ENCODE results near the gene EPB41. TPM values are rescaled to one million over a fixed set of nuclear protein-coding genes. Genes with fewer than 3 reads are reported as not detected.
"Not testable (repeated sequence)": the region's sequence is repeated elsewhere in the genome, so short reads cannot be mapped to it uniquely, and the experiment has no call there.

The EPB41 gene
- total and polyA plus RNA-seq, 2 donors: 18.6 to 98.0 TPM

DNA sequence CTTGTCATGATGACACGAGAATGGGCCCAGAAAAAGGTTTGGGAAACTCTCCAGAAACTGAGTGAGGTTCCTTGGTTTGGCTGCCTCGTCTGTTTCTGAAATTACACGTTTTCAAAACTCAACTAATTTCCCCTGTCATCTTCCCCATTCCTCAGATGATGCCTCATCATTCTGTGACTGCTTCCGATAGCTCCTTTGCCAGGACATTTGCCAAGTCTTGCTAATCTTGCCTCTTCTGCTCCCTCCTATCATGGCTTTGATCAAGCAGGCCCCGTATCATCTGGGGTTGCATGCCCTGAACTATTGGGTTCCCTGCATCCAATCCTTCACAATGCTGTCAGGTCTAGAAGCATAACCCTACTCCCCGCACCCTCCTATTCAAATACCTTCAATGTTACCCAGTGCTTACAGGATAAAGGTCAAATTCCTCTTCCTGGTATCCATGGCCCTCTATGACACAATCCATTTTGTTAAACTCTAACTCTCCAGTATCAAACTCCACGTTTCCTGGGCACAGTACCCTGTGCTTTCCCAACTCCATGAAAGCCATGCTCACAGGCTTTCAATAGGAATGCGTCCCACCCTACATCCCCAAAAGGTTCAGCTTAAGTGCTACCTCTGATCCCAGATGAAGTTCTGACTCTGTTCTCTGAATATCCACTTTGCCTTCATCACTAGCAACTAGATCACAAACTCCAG, 231.5 kb downstream of the EPB41 start:
- WGBS: 93% methylated on average over 8 of the region's 8 CpGs
- no peak for DNase-seq (ENCODE audit: low read depth in 6 of 9, low spot score in 9 of 9)
- H3K4me3 ChIP-seq (ENCODE audit: low read length in 2 of 2): no peak overlapping the region
- no peaks in the 10 kb centered on the region for H3K4me1 ChIP-seq (ENCODE audit: control insufficient read depth in 2 of 2, insufficient read depth in 2 of 2, low read length in 2 of 2)
- H3K27ac ChIP-seq (ENCODE audit: low read depth in 1 of 2, low read length in 1 of 2): peak overlapping the region in 1 of 2 donors; percentile 12
- no peaks in the 10 kb centered on the region for H3K27me3 ChIP-seq (ENCODE audit: control insufficient read depth in 2 of 2, insufficient read depth in 1 of 2, low read length in 1 of 2)
- H3K9me3 ChIP-seq (ENCODE audit: control insufficient read depth in 2 of 2, insufficient read depth in 1 of 2, low read length in 1 of 2): no peaks in the 10 kb centered on the region
- H3K36me3 ChIP-seq (ENCODE audit: control insufficient read depth in 2 of 2, insufficient read depth in 2 of 2, low read length in 1 of 2): peaks cover 55 to 58% of the 10 kb centered on the region in 2 donors

DNA sequence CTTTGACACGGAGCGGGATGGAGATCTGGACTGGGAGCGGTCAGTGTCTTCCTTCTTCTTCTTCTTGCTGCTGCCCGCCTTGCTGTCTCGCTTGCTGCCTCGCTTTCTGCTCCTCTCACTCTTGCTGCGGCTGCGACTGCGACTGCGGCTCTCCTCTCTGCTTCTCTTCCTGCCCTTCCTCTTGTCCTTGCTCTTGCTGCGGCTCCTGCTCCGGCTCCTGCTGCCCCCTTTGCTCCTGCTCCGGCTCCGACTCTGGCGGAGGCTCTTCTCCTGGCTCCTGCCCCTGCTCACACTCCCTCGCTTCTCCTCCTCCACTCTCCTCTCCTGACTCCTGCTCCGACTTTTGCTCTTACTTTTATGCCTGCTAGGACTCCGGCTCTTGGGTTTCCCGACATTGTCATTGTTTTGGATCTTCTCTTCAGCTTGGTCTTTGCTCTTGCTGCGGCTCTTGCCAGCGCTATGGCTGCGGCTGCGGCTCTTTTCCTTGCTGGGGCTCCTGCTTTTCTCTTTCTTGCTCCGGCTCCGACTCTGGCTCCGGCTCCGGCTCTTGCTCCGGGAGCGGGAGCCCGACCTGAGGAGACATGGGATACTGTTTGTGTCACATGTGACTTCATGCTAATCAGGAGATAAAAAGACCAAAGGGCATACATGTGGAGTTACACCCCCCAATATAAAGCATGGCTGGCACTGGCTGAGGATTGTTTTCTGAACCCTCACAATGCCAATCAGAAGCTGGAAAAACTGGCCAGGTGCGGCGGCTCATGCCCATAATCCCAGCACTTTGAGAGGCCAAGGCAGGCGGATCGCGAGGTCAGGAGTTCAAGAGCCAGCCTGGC, 234.5 kb downstream of the EPB41 start:
- DNase-seq (ENCODE audit: low read depth in 6 of 9, low spot score in 9 of 9): no peak
- Histone ChIP-seq H3K27ac (ENCODE audit: low read depth in 1 of 2, low read length in 1 of 2) (no peak overlapping the region), H3K9me3 (ENCODE audit: control insufficient read depth in 2 of 2, insufficient read depth in 1 of 2, low read length in 1 of 2) (no peaks in the 10 kb centered on the region), H3K4me1 (ENCODE audit: control insufficient read depth in 2 of 2, insufficient read depth in 2 of 2, low read length in 2 of 2) (no peaks in the 10 kb centered on the region), H3K36me3 (ENCODE audit: control insufficient read depth in 2 of 2, insufficient read depth in 2 of 2, low read length in 1 of 2) (peaks cover 80 to 87% of the 10 kb centered on the region in 2 donors), H3K4me3 (ENCODE audit: low read length in 2 of 2) (no peak overlapping the region), H3K27me3 (ENCODE audit: control insufficient read depth in 2 of 2, insufficient read depth in 1 of 2, low read length in 1 of 2) (no peaks in the 10 kb centered on the region)
- 97% methylated on average over 35 of the region's 35 CpGs for WGBS

DNA sequence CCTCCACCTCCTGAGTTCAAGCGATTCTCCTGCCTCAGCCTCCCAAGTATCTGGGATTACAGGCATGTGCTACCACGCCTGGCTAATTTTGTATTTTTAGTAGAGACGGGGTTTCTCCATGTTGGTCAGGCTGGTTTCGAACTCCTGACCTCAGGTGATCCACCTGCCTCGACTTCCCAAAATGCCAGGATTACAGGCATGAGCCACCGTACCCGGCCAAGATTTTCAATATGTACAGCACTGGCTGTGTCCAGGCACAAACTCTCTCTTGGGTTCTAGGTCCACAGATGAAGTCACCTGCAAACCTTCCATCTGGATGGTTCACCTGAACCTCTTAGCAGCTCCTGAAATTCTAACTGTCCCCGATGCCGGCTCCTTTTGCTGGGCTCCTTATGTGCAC, 236.0 kb downstream of the EPB41 start:
- not testable (repeated sequence) for H3K4me1 ChIP-seq (ENCODE audit: control insufficient read depth in 2 of 2, insufficient read depth in 2 of 2, low read length in 2 of 2); H3K27me3 ChIP-seq (ENCODE audit: control insufficient read depth in 2 of 2, insufficient read depth in 1 of 2, low read length in 1 of 2); H3K9me3 ChIP-seq (ENCODE audit: control insufficient read depth in 2 of 2, insufficient read depth in 1 of 2, low read length in 1 of 2); DNase-seq (ENCODE audit: low read depth in 6 of 9, low spot score in 9 of 9); H3K27ac ChIP-seq (ENCODE audit: low read depth in 1 of 2, low read length in 1 of 2); H3K4me3 ChIP-seq (ENCODE audit: low read length in 2 of 2)
- WGBS: over 99% methylated on average over 9 of the region's 9 CpGs
- H3K36me3 ChIP-seq (ENCODE audit: control insufficient read depth in 2 of 2, insufficient read depth in 2 of 2, low read length in 1 of 2): peaks cover 90 to 97% of the 10 kb centered on the region in 2 donors

DNA sequence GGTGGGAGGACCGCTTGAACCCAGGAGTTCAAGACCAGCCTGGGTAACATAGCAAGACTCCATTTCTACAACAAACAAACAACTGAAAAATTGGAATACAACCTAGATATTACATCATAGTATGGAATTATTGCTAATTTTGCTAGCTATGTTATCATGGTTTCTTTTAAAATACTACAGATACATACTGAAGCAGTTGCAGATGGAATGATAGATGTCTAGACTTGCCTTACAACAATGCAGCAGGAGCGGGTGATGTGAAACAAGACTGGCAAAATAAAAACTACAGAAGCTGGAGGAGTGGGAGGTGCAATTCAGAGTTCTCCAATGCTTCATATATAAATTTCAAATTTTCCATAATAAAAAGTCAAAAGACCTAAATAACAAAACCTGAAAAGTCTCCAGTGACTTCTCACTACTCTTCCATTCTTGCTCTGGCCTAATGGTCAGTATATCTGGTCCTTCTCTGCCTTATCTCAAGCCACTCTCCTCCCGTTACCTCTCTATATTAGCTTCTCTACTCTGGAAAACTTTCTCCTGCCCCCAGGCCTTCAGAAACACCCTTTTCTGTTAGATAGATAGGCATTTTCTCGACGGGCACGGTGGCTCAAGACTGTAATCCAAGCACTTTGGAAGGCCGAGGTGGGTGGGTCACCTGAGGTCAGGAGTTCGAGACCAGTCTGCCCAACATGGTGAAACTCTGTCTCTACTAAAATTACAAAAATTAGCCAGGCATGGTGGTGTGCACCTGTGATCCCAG, 237.9 kb downstream of the EPB41 start:
- peaks cover 89 to 95% of the 10 kb centered on the region in 2 donors for H3K36me3 ChIP-seq (ENCODE audit: control insufficient read depth in 2 of 2, insufficient read depth in 2 of 2, low read length in 1 of 2)
- WGBS: 97% methylated on average over 8 of the region's 8 CpGs
- H3K9me3 ChIP-seq (ENCODE audit: control insufficient read depth in 2 of 2, insufficient read depth in 1 of 2, low read length in 1 of 2): no peaks in the 10 kb centered on the region
- no peaks in the 10 kb centered on the region for H3K4me1 ChIP-seq (ENCODE audit: control insufficient read depth in 2 of 2, insufficient read depth in 2 of 2, low read length in 2 of 2)
- no peak overlapping the region for H3K27ac ChIP-seq (ENCODE audit: low read depth in 1 of 2, low read length in 1 of 2)
- no peaks in the 10 kb centered on the region for H3K27me3 ChIP-seq (ENCODE audit: control insufficient read depth in 2 of 2, insufficient read depth in 1 of 2, low read length in 1 of 2)
- DNase-seq (ENCODE audit: low read depth in 6 of 9, low spot score in 9 of 9): no peak
- H3K4me3 ChIP-seq (ENCODE audit: low read length in 2 of 2): no peak overlapping the region

DNA sequence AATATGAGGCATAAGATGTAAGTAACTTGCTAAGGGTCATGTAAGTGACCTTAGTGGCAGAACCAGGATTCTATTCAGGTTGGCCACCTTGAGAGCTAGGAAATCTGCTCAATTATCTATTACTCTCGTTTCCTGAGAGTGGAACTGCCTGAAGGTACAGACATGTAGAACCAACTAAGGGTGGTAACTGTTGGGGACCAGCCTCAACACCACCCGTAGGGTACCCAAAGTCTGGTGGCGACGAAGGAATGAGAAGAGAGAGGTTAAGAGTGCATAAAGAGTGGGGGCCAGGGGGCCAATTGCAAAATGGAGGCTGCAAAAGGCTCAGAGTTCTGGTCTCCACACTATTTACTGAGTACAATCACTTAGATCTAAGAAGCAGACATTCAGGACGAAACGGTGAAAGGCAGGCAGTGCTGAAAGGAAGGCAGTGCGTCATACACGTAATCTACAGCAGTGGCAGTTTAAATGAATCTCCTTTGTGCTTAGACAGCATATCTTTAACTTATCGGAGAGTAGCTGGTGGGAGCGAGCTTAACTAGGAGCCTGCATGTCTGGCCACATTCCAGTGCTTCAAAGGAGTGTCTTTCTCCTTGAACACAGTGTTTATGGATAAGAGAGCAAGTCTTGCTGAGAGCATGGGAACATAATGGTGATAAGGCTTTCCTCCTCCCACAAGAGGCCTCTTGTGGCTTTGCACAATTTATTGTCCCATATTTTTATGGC, 242.3 kb downstream of the EPB41 start:
- Histone ChIP-seq H3K9me3 (ENCODE audit: control insufficient read depth in 2 of 2, insufficient read depth in 1 of 2, low read length in 1 of 2) (no peaks in the 10 kb centered on the region), H3K4me1 (ENCODE audit: control insufficient read depth in 2 of 2, insufficient read depth in 2 of 2, low read length in 2 of 2) (no peaks in the 10 kb centered on the region), H3K36me3 (ENCODE audit: control insufficient read depth in 2 of 2, insufficient read depth in 2 of 2, low read length in 1 of 2) (peaks cover 79 to 93% of the 10 kb centered on the region in 2 donors), H3K27ac (ENCODE audit: low read depth in 1 of 2, low read length in 1 of 2) (no peak overlapping the region), H3K4me3 (ENCODE audit: low read length in 2 of 2) (no peak overlapping the region), H3K27me3 (ENCODE audit: control insufficient read depth in 2 of 2, insufficient read depth in 1 of 2, low read length in 1 of 2) (no peaks in the 10 kb centered on the region)
- no peak for DNase-seq (ENCODE audit: low read depth in 6 of 9, low spot score in 9 of 9)
- WGBS: 94% methylated on average over 10 of the region's 10 CpGs

DNA sequence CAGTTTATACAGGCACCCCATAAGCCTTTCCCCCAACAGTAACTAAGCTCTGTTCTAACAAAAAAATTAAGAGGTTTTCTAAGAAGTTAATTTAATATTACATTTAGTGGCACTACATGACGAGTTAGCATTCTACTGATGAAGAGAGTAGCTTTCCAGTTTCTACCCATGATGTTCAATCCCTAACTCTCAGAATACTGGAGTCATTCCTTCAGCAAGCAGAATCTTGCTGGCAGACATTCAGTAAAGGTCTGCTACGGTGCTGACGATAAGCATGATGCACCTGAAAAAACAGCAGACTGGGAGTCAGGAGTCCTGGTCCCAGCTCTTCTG, 242.9 kb downstream of the EPB41 start:
- DNase-seq (ENCODE audit: low read depth in 6 of 9, low spot score in 9 of 9): no peak
- Histone ChIP-seq H3K27ac (ENCODE audit: low read depth in 1 of 2, low read length in 1 of 2) (no peak overlapping the region), H3K27me3 (ENCODE audit: control insufficient read depth in 2 of 2, insufficient read depth in 1 of 2, low read length in 1 of 2) (no peaks in the 10 kb centered on the region), H3K4me3 (ENCODE audit: low read length in 2 of 2) (no peak overlapping the region), H3K36me3 (ENCODE audit: control insufficient read depth in 2 of 2, insufficient read depth in 2 of 2, low read length in 1 of 2) (peaks cover 74 to 92% of the 10 kb centered on the region in 2 donors), H3K4me1 (ENCODE audit: control insufficient read depth in 2 of 2, insufficient read depth in 2 of 2, low read length in 2 of 2) (no peaks in the 10 kb centered on the region), H3K9me3 (ENCODE audit: control insufficient read depth in 2 of 2, insufficient read depth in 1 of 2, low read length in 1 of 2) (no peaks in the 10 kb centered on the region)
- 94% methylated on average over 3 of the region's 3 CpGs for WGBS

DNA sequence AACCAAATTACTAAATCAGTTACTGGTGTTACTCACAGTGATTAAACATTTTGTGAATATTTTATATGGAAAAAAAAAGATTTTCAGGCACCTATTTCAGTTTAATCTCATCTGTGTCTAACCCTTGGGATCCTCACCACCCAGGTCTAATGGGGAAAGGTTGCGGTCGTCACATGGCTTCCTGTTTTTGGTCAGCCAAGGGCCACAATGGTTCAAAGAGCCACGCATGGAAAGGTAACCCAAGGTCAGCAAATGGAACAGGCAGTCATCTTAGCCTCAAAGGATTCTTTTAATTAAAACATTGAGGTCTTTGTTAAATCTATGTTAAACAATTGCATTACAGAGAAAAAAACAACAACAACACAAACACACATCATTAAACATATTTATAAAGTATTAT, 245.4 kb downstream of the EPB41 start:
- no peaks in the 10 kb centered on the region for H3K9me3 ChIP-seq (ENCODE audit: control insufficient read depth in 2 of 2, insufficient read depth in 1 of 2, low read length in 1 of 2)
- H3K27me3 ChIP-seq (ENCODE audit: control insufficient read depth in 2 of 2, insufficient read depth in 1 of 2, low read length in 1 of 2): no peaks in the 10 kb centered on the region
- 93% methylated on average over 3 of the region's 3 CpGs for WGBS
- DNase-seq (ENCODE audit: low read depth in 6 of 9, low spot score in 9 of 9): no peak
- H3K4me1 ChIP-seq (ENCODE audit: control insufficient read depth in 2 of 2, insufficient read depth in 2 of 2, low read length in 2 of 2): no peaks in the 10 kb centered on the region
- H3K36me3 ChIP-seq (ENCODE audit: control insufficient read depth in 2 of 2, insufficient read depth in 2 of 2, low read length in 1 of 2): peaks cover 56 to 84% of the 10 kb centered on the region in 2 donors
- H3K27ac ChIP-seq (ENCODE audit: low read depth in 1 of 2, low read length in 1 of 2): no peak overlapping the region
- H3K4me3 ChIP-seq (ENCODE audit: low read length in 2 of 2): no peak overlapping the region

DNA sequence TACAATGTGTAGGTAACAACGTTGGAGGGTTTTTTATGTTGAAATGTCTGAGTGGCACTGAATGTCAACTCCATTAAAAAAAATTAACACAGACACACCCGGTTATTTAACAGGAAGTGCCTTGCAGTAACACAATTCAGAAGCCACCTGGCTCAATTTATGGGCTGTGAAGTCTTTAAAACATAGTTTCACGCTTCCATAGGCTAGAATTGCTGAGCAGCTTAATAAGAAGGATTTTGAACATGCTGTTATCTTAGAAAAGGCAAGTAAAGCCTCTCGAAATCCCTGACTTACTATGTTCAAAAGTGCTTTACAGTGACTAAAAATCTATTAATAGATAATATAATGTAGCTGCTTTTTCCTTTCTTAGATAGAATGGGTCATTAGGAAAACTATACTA, 247.7 kb downstream of the EPB41 start:
- 84% methylated on average over 4 of the region's 4 CpGs for WGBS
- no peaks in the 10 kb centered on the region for H3K27me3 ChIP-seq (ENCODE audit: control insufficient read depth in 2 of 2, insufficient read depth in 1 of 2, low read length in 1 of 2)
- peaks cover 2 to 6% of the 10 kb centered on the region in 2 donors for H3K4me1 ChIP-seq (ENCODE audit: control insufficient read depth in 2 of 2, insufficient read depth in 2 of 2, low read length in 2 of 2)
- H3K27ac ChIP-seq (ENCODE audit: low read depth in 1 of 2, low read length in 1 of 2): no peak overlapping the region
- H3K36me3 ChIP-seq (ENCODE audit: control insufficient read depth in 2 of 2, insufficient read depth in 2 of 2, low read length in 1 of 2): peaks cover 49 to 85% of the 10 kb centered on the region in 2 donors
- no peak overlapping the region for H3K4me3 ChIP-seq (ENCODE audit: low read length in 2 of 2)
- DNase-seq (ENCODE audit: low read depth in 6 of 9, low spot score in 9 of 9): no peak
- no peaks in the 10 kb centered on the region for H3K9me3 ChIP-seq (ENCODE audit: control insufficient read depth in 2 of 2, insufficient read depth in 1 of 2, low read length in 1 of 2)

All from thymus (tissue), 11 donors.